Upper lobe of left lung (tissue), 4 donors: ENCODE measurements around the gene LAMA2.

Experiments used
- EP300 ChIP-seq, 4 donors: sonication (generic); formaldehyde crosslinking; IDR thresholded peaks; one replicate each; pipeline ENCODE4 v1.5.1; 2017; ENCODE audit warnings: antibody characterized with exemption in 4 of 4, control low read depth in 2 of 4
- POLR2AphosphoS5 ChIP-seq, 2 donors: sonication (generic); formaldehyde crosslinking; IDR thresholded peaks; one replicate each; pipeline ENCODE4 v1.5.1; 2017; ENCODE audit warnings: antibody characterized with exemption in 2 of 2

GRCh38 chr6:129113637-129114036, 230.7 kb downstream of the LAMA2 start:
- no peak for TF ChIP-seq EP300 (IDR thresholded peaks at IDR 0.05)
- no peak for TF ChIP-seq POLR2AphosphoS5 (IDR thresholded peaks at IDR 0.05)
